ENCODE measurements around the gene MAP2K6. TPM values are rescaled to one million over a fixed set of nuclear protein-coding genes. Genes with fewer than 3 reads are reported as not detected.

The MAP2K6 gene
- total RNA-seq, 1 donor from 2014 or later = 20.1 TPM

- DNase-seq = no peak
Measured at GRCh38 chr17:69427486-69428197, 13.1 kb downstream of the MAP2K6 start.

DNA sequence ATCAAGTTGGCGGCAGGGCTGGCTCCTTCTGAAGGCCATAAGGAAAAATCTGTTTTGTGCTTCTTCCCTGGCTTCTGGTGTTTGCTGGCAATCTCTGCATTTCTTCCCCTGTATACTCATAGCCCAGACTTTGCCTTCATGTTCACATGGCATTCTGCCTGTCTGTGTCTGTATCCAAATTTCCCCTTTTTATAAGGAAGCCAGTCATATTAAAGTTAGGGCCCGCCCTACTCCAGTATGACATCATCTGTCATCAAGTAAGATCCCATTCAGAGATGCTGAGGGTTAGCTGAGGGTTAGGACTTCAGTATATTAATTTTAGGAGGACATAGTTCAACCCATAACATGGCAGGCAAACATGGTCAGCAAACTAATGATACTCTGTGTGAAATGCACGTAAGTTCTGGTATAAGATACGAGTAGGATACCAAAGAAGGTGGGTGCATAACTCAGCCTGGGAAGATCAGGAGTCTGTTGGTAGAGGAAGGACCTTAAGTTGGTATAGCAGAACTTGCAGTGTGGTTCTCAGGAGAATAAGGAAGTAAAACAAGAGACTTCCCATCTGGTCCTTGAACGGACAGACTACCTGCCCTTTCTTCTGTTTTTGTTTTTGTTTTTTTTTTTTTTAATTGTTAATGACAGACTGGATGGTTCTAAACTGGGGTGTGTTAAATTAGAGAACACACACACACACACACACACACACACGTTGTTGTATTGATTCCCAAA is 13.9 kb downstream of the MAP2K6 start:
- peak; percentile 31 for DNase-seq

- DNase-seq = peak; percentile 18
Measured at GRCh38 chr17:69430488-69430887, 16.0 kb downstream of the MAP2K6 start.

DNA sequence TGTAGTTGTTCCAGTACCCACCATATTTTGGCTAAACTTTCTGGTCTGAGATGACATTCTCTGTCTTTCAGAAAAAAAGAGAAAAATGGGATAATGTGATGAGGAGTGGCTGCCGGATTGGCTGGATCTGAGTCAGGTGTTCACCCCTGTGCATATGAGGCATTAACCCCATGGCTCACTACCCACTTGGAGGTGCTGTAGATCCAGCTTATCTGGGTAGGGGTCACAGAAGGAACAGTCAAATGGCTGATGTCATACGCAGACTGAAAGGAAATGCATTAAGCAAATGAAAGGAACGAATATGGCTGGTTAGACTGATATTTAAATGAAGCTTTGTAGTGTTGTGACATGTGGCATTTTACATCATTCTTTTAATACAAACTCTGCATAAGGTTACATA is 17.3 kb downstream of the MAP2K6 start:
- no peak for DNase-seq

- DNase-seq = no peak
Measured at GRCh38 chr17:69433093-69433492, 18.6 kb downstream of the MAP2K6 start.

GRCh38 chr17:69434164-69434579 is 19.7 kb downstream of the MAP2K6 start:
- DNase-seq = peak; percentile 65

GRCh38 chr17:69435971-69436696 is 21.6 kb downstream of the MAP2K6 start:
- no peak for DNase-seq

DNA sequence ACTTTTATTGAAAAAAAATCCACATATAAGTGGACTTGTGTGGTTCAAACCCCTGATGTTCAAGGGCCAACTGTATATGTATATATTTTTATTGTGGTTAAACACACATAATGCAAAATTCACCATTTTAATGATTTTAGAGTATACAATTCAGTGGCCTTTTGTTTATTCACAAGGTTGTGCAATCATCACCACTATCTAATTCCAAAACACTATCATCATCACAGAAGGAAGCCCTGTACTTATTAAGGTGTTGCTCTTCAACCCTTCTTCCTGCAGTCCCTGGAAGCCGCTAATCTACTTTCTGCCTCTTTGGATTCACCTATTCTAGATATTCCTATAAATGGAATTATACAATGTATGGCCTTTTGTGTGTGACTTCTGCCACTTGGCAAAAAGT is 23.0 kb downstream of the MAP2K6 start:
- no peak for DNase-seq

GRCh38 chr17:69438776-69439175 is 24.3 kb downstream of the MAP2K6 start:
- DNase-seq = no peak

DNA sequence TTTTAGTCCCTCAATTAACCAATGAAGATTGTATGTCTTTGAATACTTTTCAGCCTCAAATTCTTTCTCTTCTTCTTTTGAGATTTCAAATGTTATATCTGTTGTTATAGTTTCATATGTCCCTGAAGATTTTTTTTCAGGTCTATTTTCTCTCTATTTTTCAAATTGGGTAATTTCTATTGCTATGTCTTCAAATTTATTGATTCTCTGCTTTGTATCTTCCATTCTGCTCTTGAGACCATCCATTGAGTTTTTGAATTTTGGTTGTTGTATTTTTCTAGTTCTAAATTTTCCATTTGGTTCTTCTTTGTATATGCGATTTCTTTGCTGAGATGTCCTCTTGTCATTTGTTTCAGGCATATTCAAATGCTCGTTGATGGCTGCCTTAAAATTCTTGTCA is 26.7 kb downstream of the MAP2K6 start:
- no peak for DNase-seq

GRCh38 chr17:69443138-69443537 is 28.6 kb downstream of the MAP2K6 start:
- DNase-seq = no peak

GRCh38 chr17:69444023-69444422 is 29.5 kb downstream of the MAP2K6 start:
- no peak for DNase-seq

DNA sequence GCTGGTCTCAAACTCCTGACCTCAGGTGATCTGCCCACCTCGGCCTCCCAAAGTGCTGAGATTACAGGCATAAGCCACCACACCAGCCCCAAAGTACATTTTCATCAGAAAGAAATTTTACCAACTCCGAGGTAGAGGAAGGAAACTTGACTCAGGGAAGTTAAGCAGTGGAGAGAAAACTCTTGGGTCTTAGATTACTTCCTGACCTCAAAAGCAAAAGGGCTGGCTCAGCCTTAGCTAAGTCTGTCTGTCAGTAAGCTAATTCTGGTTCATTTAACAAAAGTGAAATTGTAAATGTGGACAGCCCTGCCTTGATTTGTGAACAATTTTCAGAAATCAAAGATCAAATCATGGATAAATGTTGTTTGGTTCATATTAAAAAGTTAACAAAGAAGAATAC is 30.6 kb downstream of the MAP2K6 start:
- DNase-seq = no peak

GRCh38 chr17:69447726-69448125 is 33.2 kb downstream of the MAP2K6 start:
- peak; percentile 37 for DNase-seq

- DNase-seq = peak; percentile 46
Measured at GRCh38 chr17:69448431-69449102, 34.1 kb downstream of the MAP2K6 start.

DNA sequence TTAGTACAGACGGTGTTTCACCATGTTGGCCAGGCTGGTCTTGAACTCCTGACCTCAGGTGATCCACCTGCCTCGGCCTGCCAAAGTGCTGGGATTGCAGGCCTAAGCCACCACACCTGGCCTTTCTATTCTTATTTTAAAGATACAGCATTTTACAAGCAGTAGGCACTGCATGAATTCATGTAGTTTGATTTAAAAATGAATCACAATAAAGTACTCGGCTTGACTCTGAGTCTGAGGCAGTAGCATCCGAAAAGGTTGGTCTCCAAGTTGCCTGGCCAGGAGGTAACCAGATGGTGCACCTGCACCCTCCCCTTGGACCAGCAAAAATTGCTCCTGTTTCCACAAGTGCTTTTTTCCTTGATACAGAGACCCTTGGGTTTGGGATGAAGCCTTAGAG is 35.6 kb downstream of the MAP2K6 start:
- DNase-seq = no peak

GRCh38 chr17:69450918-69451317 is 36.4 kb downstream of the MAP2K6 start:
- DNase-seq = no peak

DNA sequence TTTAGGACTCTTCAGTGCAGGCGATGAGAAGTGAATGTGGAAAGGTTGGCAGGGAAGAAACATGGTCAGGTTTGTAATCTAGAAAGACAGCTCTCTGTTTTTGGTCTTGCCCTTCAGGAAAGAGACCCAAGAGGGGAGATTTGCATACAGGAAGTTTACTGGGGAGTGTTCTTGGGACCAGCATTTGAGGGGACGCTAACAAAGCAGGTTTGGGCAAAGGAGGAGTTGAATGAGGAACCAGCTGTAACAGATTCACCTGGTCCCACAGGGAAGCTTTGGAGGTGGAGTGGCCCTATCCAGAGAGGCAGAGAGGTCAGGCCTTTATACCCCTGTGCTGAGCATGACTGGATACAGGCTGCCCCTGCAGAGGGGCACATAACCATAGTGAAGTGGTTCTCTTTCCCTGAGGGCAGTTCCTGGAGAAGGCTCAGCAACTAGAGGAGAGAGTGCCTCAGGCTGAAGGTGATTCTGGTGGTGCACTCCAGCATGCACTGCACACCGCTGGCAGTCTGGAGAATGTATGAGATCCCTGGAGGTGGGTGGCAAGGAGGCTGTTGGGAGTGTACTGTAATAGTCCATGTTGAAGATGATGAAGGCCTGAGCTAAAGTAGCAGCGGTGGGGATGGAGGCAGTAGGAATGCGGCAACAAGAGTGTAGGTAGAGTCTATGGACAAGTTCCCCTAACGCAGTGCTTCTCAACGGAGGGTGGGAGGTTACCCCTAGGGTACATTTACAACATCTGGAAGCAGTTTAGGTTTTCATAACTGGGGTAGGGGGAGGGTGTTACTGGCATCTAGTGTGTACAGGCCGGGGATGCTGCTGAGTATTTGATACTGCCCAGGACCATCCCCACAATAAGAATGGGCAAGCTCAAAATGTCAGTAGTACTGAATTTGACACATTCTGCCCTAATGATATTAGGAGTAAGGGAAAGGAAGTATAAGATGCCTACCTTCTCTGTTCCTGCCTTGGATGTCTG is 37.2 kb downstream of the MAP2K6 start:
- DNase-seq = no peak

GRCh38 chr17:69452664-69453260 is 38.3 kb downstream of the MAP2K6 start:
- no peak for DNase-seq

- DNase-seq = no peak
Measured at GRCh38 chr17:69454051-69454450, 39.6 kb downstream of the MAP2K6 start.

- DNase-seq = no peak
Measured at GRCh38 chr17:69455040-69455439, 40.5 kb downstream of the MAP2K6 start.

Data from tongue (tissue), 2 donors.